Measurements from ENCODE around the gene TSPAN16. TPM values are rescaled to one million over a fixed set of nuclear protein-coding genes. Genes with fewer than 3 reads are reported as not detected.
"Not testable (repeated sequence)": the region's sequence is repeated elsewhere in the genome, so short reads cannot be mapped to it uniquely, and the experiment has no call there.

Gene TSPAN16
- total RNA-seq, 1 donor = not detected

GRCh38 chr19:11322269-11323024 lies 26.5 kb downstream of the TSPAN16 start:
- no peaks in the 10 kb centered on the region for H3K9me3 ChIP-seq (ENCODE audit: low read depth, low read length)
- peaks cover 94% of the 10 kb centered on the region for H3K4me1 ChIP-seq (ENCODE audit: insufficient read depth, low read length)
- no peaks in the 10 kb centered on the region for H3K27me3 ChIP-seq (ENCODE audit: insufficient read depth, low read length)
- no peak overlapping the region for H3K4me3 ChIP-seq (ENCODE audit: low read length)

- Histone ChIP-seq H3K27me3 (ENCODE audit: insufficient read depth, low read length) (no peaks in the 10 kb centered on the region), H3K4me1 (ENCODE audit: insufficient read depth, low read length) (peaks cover 84% of the 10 kb centered on the region), H3K4me3 (ENCODE audit: low read length) (no peak overlapping the region), H3K9me3 (ENCODE audit: low read depth, low read length) (no peaks in the 10 kb centered on the region)
Measured at GRCh38 chr19:11323601-11324078, 27.7 kb downstream of the TSPAN16 start.

- peaks cover 79% of the 10 kb centered on the region for H3K4me1 ChIP-seq (ENCODE audit: insufficient read depth, low read length)
- H3K27me3 ChIP-seq (ENCODE audit: insufficient read depth, low read length) = no peaks in the 10 kb centered on the region
- no peaks in the 10 kb centered on the region for H3K9me3 ChIP-seq (ENCODE audit: low read depth, low read length)
- H3K4me3 ChIP-seq (ENCODE audit: low read length) = no peak overlapping the region
Measured at GRCh38 chr19:11324079-11324661, 28.2 kb downstream of the TSPAN16 start.

- Histone ChIP-seq H3K27me3 (ENCODE audit: insufficient read depth, low read length) (no peaks in the 10 kb centered on the region), H3K9me3 (ENCODE audit: low read depth, low read length) (no peaks in the 10 kb centered on the region), H3K4me1 (ENCODE audit: insufficient read depth, low read length) (peaks cover 72% of the 10 kb centered on the region), H3K4me3 (ENCODE audit: low read length) (no peak overlapping the region)
Measured at GRCh38 chr19:11324748-11325389, 28.9 kb downstream of the TSPAN16 start.

- H3K4me3 ChIP-seq (ENCODE audit: low read length) = no peak overlapping the region
- H3K9me3 ChIP-seq (ENCODE audit: low read depth, low read length) = no peaks in the 10 kb centered on the region
- H3K4me1 ChIP-seq (ENCODE audit: insufficient read depth, low read length) = peaks cover 65% of the 10 kb centered on the region
- H3K27me3 ChIP-seq (ENCODE audit: insufficient read depth, low read length) = no peaks in the 10 kb centered on the region
Measured at GRCh38 chr19:11325544-11325943, 29.6 kb downstream of the TSPAN16 start.

- no peaks in the 10 kb centered on the region for H3K27me3 ChIP-seq (ENCODE audit: insufficient read depth, low read length)
- H3K4me3 ChIP-seq (ENCODE audit: low read length) = no peak overlapping the region
- H3K9me3 ChIP-seq (ENCODE audit: low read depth, low read length) = no peaks in the 10 kb centered on the region
- H3K4me1 ChIP-seq (ENCODE audit: insufficient read depth, low read length) = peaks cover 19% of the 10 kb centered on the region
Measured at GRCh38 chr19:11330127-11330526, 34.2 kb downstream of the TSPAN16 start.

GRCh38 chr19:11331502-11331901 lies 35.5 kb downstream of the TSPAN16 start:
- peaks cover 12% of the 10 kb centered on the region for H3K4me1 ChIP-seq (ENCODE audit: insufficient read depth, low read length)
- H3K4me3 ChIP-seq (ENCODE audit: low read length) = no peak overlapping the region
- no peaks in the 10 kb centered on the region for H3K9me3 ChIP-seq (ENCODE audit: low read depth, low read length)
- no peaks in the 10 kb centered on the region for H3K27me3 ChIP-seq (ENCODE audit: insufficient read depth, low read length)

GRCh38 chr19:11332822-11333221 lies 36.9 kb downstream of the TSPAN16 start:
- Histone ChIP-seq H3K9me3 (ENCODE audit: low read depth, low read length) (no peaks in the 10 kb centered on the region), H3K4me1 (ENCODE audit: insufficient read depth, low read length) (peaks cover 18% of the 10 kb centered on the region), H3K27me3 (ENCODE audit: insufficient read depth, low read length) (no peaks in the 10 kb centered on the region), H3K4me3 (ENCODE audit: low read length) (no peak overlapping the region)

GRCh38 chr19:11333838-11334237 lies 37.9 kb downstream of the TSPAN16 start:
- not testable (repeated sequence) for H3K27me3 ChIP-seq (ENCODE audit: insufficient read depth, low read length); H3K9me3 ChIP-seq (ENCODE audit: low read depth, low read length); H3K4me3 ChIP-seq (ENCODE audit: low read length)
- H3K4me1 ChIP-seq (ENCODE audit: insufficient read depth, low read length) = peaks cover 28% of the 10 kb centered on the region

GRCh38 chr19:11335449-11336146 lies 39.6 kb downstream of the TSPAN16 start:
- Histone ChIP-seq H3K9me3 (ENCODE audit: low read depth, low read length) (no peaks in the 10 kb centered on the region), H3K4me3 (ENCODE audit: low read length) (no peak overlapping the region), H3K4me1 (ENCODE audit: insufficient read depth, low read length) (peaks cover 39% of the 10 kb centered on the region), H3K27me3 (ENCODE audit: insufficient read depth, low read length) (no peaks in the 10 kb centered on the region)

GRCh38 chr19:11337080-11337479 lies 41.1 kb downstream of the TSPAN16 start:
- H3K4me1 ChIP-seq (ENCODE audit: insufficient read depth, low read length) = peaks cover 39% of the 10 kb centered on the region
- peak overlapping the region; percentile 58 for H3K4me3 ChIP-seq (ENCODE audit: low read length)
- H3K9me3 ChIP-seq (ENCODE audit: low read depth, low read length) = no peaks in the 10 kb centered on the region
- no peaks in the 10 kb centered on the region for H3K27me3 ChIP-seq (ENCODE audit: insufficient read depth, low read length)

- peaks cover 39% of the 10 kb centered on the region for H3K4me1 ChIP-seq (ENCODE audit: insufficient read depth, low read length)
- H3K27me3 ChIP-seq (ENCODE audit: insufficient read depth, low read length) = no peaks in the 10 kb centered on the region
- H3K9me3 ChIP-seq (ENCODE audit: low read depth, low read length) = no peaks in the 10 kb centered on the region
- peak overlapping the region; percentile 58 for H3K4me3 ChIP-seq (ENCODE audit: low read length)
Measured at GRCh38 chr19:11338121-11338520, 42.2 kb downstream of the TSPAN16 start.

GRCh38 chr19:11338569-11339253 lies 42.8 kb downstream of the TSPAN16 start:
- Histone ChIP-seq H3K4me1 (ENCODE audit: insufficient read depth, low read length) (peaks cover 42% of the 10 kb centered on the region), H3K4me3 (ENCODE audit: low read length) (peak overlapping the region; percentile 58), H3K27me3 (ENCODE audit: insufficient read depth, low read length) (no peaks in the 10 kb centered on the region), H3K9me3 (ENCODE audit: low read depth, low read length) (no peaks in the 10 kb centered on the region)

GRCh38 chr19:11339254-11340098 lies 43.5 kb downstream of the TSPAN16 start, which contains the start of gene RAB3D:
Gene RAB3D, minus strand, starts transcription at chr19:11339657. Its CDS starts 2,258 bp downstream, at chr19:11337399.
- H3K4me1 ChIP-seq (ENCODE audit: insufficient read depth, low read length) = peaks cover 49% of the 10 kb centered on the region
- no peaks in the 10 kb centered on the region for H3K27me3 ChIP-seq (ENCODE audit: insufficient read depth, low read length)
- no peaks in the 10 kb centered on the region for H3K9me3 ChIP-seq (ENCODE audit: low read depth, low read length)
- H3K4me3 ChIP-seq (ENCODE audit: low read length) = peak within 1 kb of the TSS; percentile 58

Data from mononuclear cell (primary cell).